ENCODE measurements around the gene ARHGAP24. TPM values are rescaled to one million over a fixed set of nuclear protein-coding genes. Genes with fewer than 3 reads are reported as not detected.

The ARHGAP24 gene
- polyA plus RNA-seq, 1 of the 3 experiments (the other 2 are of a cell fraction) = 1.4 TPM

- ChIA-PET CTCF (interaction anchor here (1.1 kb wide), 1 partner anchor 22 kb away, joined by 3 read pairs; no protein-coding TSS in a partner anchor), POLR2A (no interaction called here)
- Histone ChIP-seq H3K36me3 (replicated peaks in 1 of 2; ENCODE audit: control insufficient read depth in 1 of 2, insufficient read depth in 2 of 2, low read length in 1 of 2) (no peaks in the 10 kb centered on the region), H3K27ac (ENCODE audit: low read depth in 2 of 2, low read length in 1 of 2) (no peak overlapping the region), H3K4me3 (ENCODE audit: low read depth in 2 of 2, low read length in 1 of 2) (no peak overlapping the region), H3K9me3 (no peaks in the 10 kb centered on the region), H4K20me1 (ENCODE audit: insufficient read depth) (no peaks in the 10 kb centered on the region), H3K9ac (no peak overlapping the region), H2AFZ (ENCODE audit: low read depth) (no peak overlapping the region), H3K4me1 (ENCODE audit: control insufficient read depth in 1 of 2, insufficient read depth in 2 of 2, low read depth in 1 of 2, low read length in 1 of 2) (peaks cover 0 to 13% of the 10 kb centered on the region in 2 experiments; a peak in 2 of 4 replicates), H3K79me2 (ENCODE audit: insufficient read depth) (no peaks in the 10 kb centered on the region), H3K27me3 (ENCODE audit: insufficient read depth) (no peaks in the 10 kb centered on the region), H3K9me2 (no peaks in the 10 kb centered on the region), H3F3A (replicated peaks; ENCODE audit: insufficient read depth) (no peaks in the 10 kb centered on the region), H3K4me2 (no peak overlapping the region)
- no peak for DNase-seq
- 76% methylated on average over 3 of the region's 3 CpGs for WGBS (ENCODE audit: low lambda C conversion rate)
- TF ChIP-seq NFIC (IDR thresholded peaks at IDR 0.05; ENCODE audit: borderline replicate concordance) = no peak
- no peak for TF ChIP-seq CHD2 (IDR thresholded peaks at IDR 0.05; ENCODE audit: low read length, partially characterized antibody)
- TF ChIP-seq RCOR1 (IDR thresholded peaks at IDR 0.05; ENCODE audit: low read length) = no peak
- no peak for TF ChIP-seq YY1 (IDR thresholded peaks at IDR 0.05; ENCODE audit: low read depth)
- no peak for TF ChIP-seq POLR2AphosphoS5 (IDR thresholded peaks at IDR 0.05; ENCODE audit: low read depth, low read length)
- TF ChIP-seq RFX5 (IDR thresholded peaks at IDR 0.05; ENCODE audit: low read length) = no peak
- no peak for TF ChIP-seq MEF2A (IDR thresholded peaks at IDR 0.05; ENCODE audit: borderline replicate concordance, low read depth)
- TF ChIP-seq ELF1 (IDR thresholded peaks at IDR 0.05) = no peak
- TF ChIP-seq, protein P1, sequence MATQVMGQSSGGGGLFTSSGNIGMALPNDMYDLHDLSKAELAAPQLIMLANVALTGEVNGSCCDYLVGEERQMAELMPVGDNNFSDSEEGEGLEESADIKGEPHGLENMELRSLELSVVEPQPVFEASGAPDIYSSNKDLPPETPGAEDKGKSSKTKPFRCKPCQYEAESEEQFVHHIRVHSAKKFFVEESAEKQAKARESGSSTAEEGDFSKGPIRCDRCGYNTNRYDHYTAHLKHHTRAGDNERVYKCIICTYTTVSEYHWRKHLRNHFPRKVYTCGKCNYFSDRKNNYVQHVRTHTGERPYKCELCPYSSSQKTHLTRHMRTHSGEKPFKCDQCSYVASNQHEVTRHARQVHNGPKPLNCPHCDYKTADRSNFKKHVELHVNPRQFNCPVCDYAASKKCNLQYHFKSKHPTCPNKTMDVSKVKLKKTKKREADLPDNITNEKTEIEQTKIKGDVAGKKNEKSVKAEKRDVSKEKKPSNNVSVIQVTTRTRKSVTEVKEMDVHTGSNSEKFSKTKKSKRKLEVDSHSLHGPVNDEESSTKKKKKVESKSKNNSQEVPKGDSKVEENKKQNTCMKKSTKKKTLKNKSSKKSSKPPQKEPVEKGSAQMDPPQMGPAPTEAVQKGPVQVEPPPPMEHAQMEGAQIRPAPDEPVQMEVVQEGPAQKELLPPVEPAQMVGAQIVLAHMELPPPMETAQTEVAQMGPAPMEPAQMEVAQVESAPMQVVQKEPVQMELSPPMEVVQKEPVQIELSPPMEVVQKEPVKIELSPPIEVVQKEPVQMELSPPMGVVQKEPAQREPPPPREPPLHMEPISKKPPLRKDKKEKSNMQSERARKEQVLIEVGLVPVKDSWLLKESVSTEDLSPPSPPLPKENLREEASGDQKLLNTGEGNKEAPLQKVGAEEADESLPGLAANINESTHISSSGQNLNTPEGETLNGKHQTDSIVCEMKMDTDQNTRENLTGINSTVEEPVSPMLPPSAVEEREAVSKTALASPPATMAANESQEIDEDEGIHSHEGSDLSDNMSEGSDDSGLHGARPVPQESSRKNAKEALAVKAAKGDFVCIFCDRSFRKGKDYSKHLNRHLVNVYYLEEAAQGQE (IDR thresholded peaks at IDR 0.05; ENCODE audit: low read depth, low read length) = no peak
- no peak for TF ChIP-seq TEAD4 (IDR thresholded peaks at IDR 0.05; ENCODE audit: borderline replicate concordance, insufficient read depth)
- TF ChIP-seq PBX3 (IDR thresholded peaks at IDR 0.05) = no peak
- no peak for TF ChIP-seq GABPA (IDR thresholded peaks at IDR 0.05; ENCODE audit: low read depth)
- TF ChIP-seq, protein P2, sequence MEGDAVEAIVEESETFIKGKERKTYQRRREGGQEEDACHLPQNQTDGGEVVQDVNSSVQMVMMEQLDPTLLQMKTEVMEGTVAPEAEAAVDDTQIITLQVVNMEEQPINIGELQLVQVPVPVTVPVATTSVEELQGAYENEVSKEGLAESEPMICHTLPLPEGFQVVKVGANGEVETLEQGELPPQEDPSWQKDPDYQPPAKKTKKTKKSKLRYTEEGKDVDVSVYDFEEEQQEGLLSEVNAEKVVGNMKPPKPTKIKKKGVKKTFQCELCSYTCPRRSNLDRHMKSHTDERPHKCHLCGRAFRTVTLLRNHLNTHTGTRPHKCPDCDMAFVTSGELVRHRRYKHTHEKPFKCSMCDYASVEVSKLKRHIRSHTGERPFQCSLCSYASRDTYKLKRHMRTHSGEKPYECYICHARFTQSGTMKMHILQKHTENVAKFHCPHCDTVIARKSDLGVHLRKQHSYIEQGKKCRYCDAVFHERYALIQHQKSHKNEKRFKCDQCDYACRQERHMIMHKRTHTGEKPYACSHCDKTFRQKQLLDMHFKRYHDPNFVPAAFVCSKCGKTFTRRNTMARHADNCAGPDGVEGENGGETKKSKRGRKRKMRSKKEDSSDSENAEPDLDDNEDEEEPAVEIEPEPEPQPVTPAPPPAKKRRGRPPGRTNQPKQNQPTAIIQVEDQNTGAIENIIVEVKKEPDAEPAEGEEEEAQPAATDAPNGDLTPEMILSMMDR (IDR thresholded peaks at IDR 0.05) = no peak
- TF ChIP-seq TAF1 (IDR thresholded peaks at IDR 0.05; ENCODE audit: borderline replicate concordance, low read depth, low read length) = no peak
- TF ChIP-seq TCF12 (IDR thresholded peaks at IDR 0.05) = no peak
Measured at GRCh38 chr4:85672116-85672515, 197.2 kb downstream of the ARHGAP24 start.

Data from SK-N-SH (cell line).